A549 (cell line): ENCODE measurements around the gene PDX1.

Experiments
- BHLHE40 ChIP-seq: IDR thresholded peaks from 2 replicates; pipeline ENCODE4 v1.6.1; 2012; ENCODE audit warnings: low read depth, low read length, inconsistent platforms
- CBX8 ChIP-seq: fragments of 200-600 bp; sonication (generic); IDR thresholded peaks from 2 replicates; pipeline ENCODE4 v1.6.1; 2016
- EHMT2 ChIP-seq: fragments of 200-600 bp; sonication (generic); IDR thresholded peaks from 2 replicates; pipeline ENCODE4 v1.6.1; 2016; ENCODE audit warnings: antibody characterized with exemption, low read depth, mild to moderate bottlenecking, moderate library complexity
- EP300 ChIP-seq, 2 experiments: fragments of >200 bp; sonication (Bioruptor Twin); formaldehyde crosslinking; IDR thresholded peaks; 2 replicates in 1 of 2; 3 replicates in 1 of 2; pipeline ENCODE4 v1.6.1; 2016 to 2017
- ESRRA ChIP-seq: fragments of 150-350 bp; IDR thresholded peaks from 2 replicates; pipeline ENCODE4 v1.6.1; 2014; ENCODE audit warnings: mild to moderate bottlenecking, low read length, borderline replicate concordance
- JUN ChIP-seq, 2 experiments: fragments of >200 bp; sonication (Bioruptor Twin); formaldehyde crosslinking; IDR thresholded peaks; 2 replicates in 1 of 2; 3 replicates in 1 of 2; pipeline ENCODE4 v1.6.1; 2016 to 2017
- PBX3 ChIP-seq: IDR thresholded peaks from 2 replicates; pipeline ENCODE4 v1.6.1; 2012
- POLR2A ChIP-seq: IDR thresholded peaks from 2 replicates; pipeline ENCODE4 v1.6.1; 2012; ENCODE audit warnings: mild to moderate bottlenecking, low read length
- TP53 ChIP-seq: fragments of 250-450 bp; sonication (Bioruptor Pico); IDR thresholded peaks from 2 replicates; pipeline ENCODE4 v1.5.0; 2021; ENCODE audit warnings: mild to moderate bottlenecking, moderate library complexity
- ZFP36 ChIP-seq: fragments of 450-650 bp; IDR thresholded peaks from 2 replicates; pipeline ENCODE4 v1.6.1; 2014; ENCODE audit warnings: borderline replicate concordance; ENCODE audit not compliant: partially characterized antibody
- TF ChIP-seq, protein P1 (sequence below): fragments of >200 bp; sonication (Bioruptor Twin); formaldehyde crosslinking; IDR thresholded peaks from 3 replicates; pipeline ENCODE4 v1.5.1; 2016
- TF ChIP-seq, protein P2 (sequence below): fragments of 450-650 bp; IDR thresholded peaks from 2 replicates; pipeline ENCODE4 v1.6.1; 2014; ENCODE audit warnings: antibody characterized with exemption

GRCh38 chr13:27973291-27973690 lies 53.5 kb downstream of the PDX1 start:
- TF ChIP-seq POLR2A (no peak), CBX8 (no peak), PBX3 (no peak), EHMT2 (no peak), TP53 (CRISPR knock-in tag) (no peak), JUN (IDR thresholded peaks at IDR 0.05) (no peak), EP300 (IDR thresholded peaks at IDR 0.05) (no peak), ZFP36 (no peak), ESRRA (no peak), BHLHE40 (no peak)
- TF ChIP-seq, protein P1, sequence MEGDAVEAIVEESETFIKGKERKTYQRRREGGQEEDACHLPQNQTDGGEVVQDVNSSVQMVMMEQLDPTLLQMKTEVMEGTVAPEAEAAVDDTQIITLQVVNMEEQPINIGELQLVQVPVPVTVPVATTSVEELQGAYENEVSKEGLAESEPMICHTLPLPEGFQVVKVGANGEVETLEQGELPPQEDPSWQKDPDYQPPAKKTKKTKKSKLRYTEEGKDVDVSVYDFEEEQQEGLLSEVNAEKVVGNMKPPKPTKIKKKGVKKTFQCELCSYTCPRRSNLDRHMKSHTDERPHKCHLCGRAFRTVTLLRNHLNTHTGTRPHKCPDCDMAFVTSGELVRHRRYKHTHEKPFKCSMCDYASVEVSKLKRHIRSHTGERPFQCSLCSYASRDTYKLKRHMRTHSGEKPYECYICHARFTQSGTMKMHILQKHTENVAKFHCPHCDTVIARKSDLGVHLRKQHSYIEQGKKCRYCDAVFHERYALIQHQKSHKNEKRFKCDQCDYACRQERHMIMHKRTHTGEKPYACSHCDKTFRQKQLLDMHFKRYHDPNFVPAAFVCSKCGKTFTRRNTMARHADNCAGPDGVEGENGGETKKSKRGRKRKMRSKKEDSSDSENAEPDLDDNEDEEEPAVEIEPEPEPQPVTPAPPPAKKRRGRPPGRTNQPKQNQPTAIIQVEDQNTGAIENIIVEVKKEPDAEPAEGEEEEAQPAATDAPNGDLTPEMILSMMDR: no peak
- TF ChIP-seq, protein P2, sequence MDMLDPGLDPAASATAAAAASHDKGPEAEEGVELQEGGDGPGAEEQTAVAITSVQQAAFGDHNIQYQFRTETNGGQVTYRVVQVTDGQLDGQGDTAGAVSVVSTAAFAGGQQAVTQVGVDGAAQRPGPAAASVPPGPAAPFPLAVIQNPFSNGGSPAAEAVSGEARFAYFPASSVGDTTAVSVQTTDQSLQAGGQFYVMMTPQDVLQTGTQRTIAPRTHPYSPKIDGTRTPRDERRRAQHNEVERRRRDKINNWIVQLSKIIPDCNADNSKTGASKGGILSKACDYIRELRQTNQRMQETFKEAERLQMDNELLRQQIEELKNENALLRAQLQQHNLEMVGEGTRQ: no peak
